CD14-positive monocyte (primary cell): Measurements from ENCODE around the gene SEC24A. TPM values are rescaled to one million over a fixed set of nuclear protein-coding genes. Genes with fewer than 3 reads are reported as not detected.
A peak's percentile ranks its signal among the peaks of the same experiment; 100 is the strongest.
"Not testable (repeated sequence)": the region's sequence is repeated elsewhere in the genome, so short reads cannot be mapped to it uniquely, and the experiment has no call there.

Experiments
- DNase-seq, 3 donors: peaks; one replicate each; pipeline ENCODE4 v3.0.0-alpha.2; 2011 to 2022
- H2AFZ ChIP-seq: 2 replicates; pipeline ENCODE4 v1.6.0; 2012; ENCODE audit warnings: mild to moderate bottlenecking, low read depth, low read length, inconsistent platforms; ENCODE audit not compliant: insufficient read depth, poor library complexity, severe bottlenecking
- H3K27ac ChIP-seq, 2 donors: 1 replicate in 1 of 2; 2 replicates in 1 of 2; pipeline ENCODE4 v1.5.1; 2012 to 2013; ENCODE audit warnings: low read length in 2 of 2, control low read depth in 1 of 2, inconsistent platforms in 1 of 2, low read depth in 1 of 2, mild to moderate bottlenecking in 1 of 2
- H3K27me3 ChIP-seq, 2 donors: one replicate each; pipeline versions ENCODE4 v1.6.0 to v1.6.1; 2011 to 2013; ENCODE audit warnings: low read length in 2 of 2; ENCODE audit not compliant: control insufficient read depth in 2 of 2, insufficient read depth in 2 of 2
- H3K36me3 ChIP-seq, 2 donors: replicated peaks in 1 of 2; 1 replicate in 1 of 2; 2 replicates in 1 of 2; pipeline versions ENCODE4 v1.5.1 to v1.6.1; 2012 to 2013; ENCODE audit warnings: low read length in 2 of 2, control low read depth in 1 of 2, inconsistent platforms in 1 of 2, mild to moderate bottlenecking in 1 of 2; ENCODE audit not compliant: insufficient read depth in 2 of 2, control insufficient read depth in 1 of 2
- H3K4me1 ChIP-seq, 2 donors: 1 replicate in 1 of 2; 2 replicates in 1 of 2; pipeline versions ENCODE4 v1.5.1 to v1.6.1; 2012 to 2013; ENCODE audit warnings: low read length in 2 of 2, control low read depth in 1 of 2, inconsistent platforms in 1 of 2, mild to moderate bottlenecking in 1 of 2, moderate library complexity in 1 of 2; ENCODE audit not compliant: insufficient read depth in 2 of 2, control insufficient read depth in 1 of 2
- H3K4me2 ChIP-seq: replicated peaks from 2 replicates; pipeline ENCODE3; 2012; ENCODE audit warnings: low read length, moderate library complexity, mild to moderate bottlenecking; ENCODE audit not compliant: poor library complexity, severe bottlenecking; ENCODE audit errors: extremely low read depth
- H3K4me3 ChIP-seq, 3 experiments: fragments of 200-600 bp in 1 of 3; sonication (generic) in 1 of 3; replicated peaks in 1 of 3; 1 replicate in 2 of 3; 2 replicates in 1 of 3; pipeline ENCODE4 v1.5.1; 2011 to 2013; ENCODE audit warnings: low read length in 3 of 3, mild to moderate bottlenecking in 3 of 3, control low read depth in 2 of 3, low read depth in 2 of 3, inconsistent platforms in 1 of 3, moderate library complexity in 1 of 3
- H3K79me2 ChIP-seq: 2 replicates; pipeline ENCODE4 v1.6.0; 2012; ENCODE audit warnings: mild to moderate bottlenecking, control low read depth, inconsistent platforms, low read length, moderate library complexity; ENCODE audit not compliant: insufficient read depth
- H3K9ac ChIP-seq: 2 replicates; pipeline ENCODE4 v1.6.0; 2017; ENCODE audit warnings: low read length, mild to moderate bottlenecking; ENCODE audit not compliant: insufficient read depth, poor library complexity, severe bottlenecking
- H3K9me3 ChIP-seq, 2 donors: replicated peaks in 1 of 2; 1 replicate in 1 of 2; 2 replicates in 1 of 2; pipeline versions ENCODE4 v1.5.1 to v1.6.1; 2012 to 2013; ENCODE audit warnings: low read length in 2 of 2, control low read depth in 1 of 2; ENCODE audit not compliant: control insufficient read depth in 1 of 2, insufficient read depth in 1 of 2
- H4K20me1 ChIP-seq: 2 replicates; pipeline ENCODE4 v1.6.0; 2012; ENCODE audit warnings: mild to moderate bottlenecking, low read length, control low read depth, moderate library complexity; ENCODE audit not compliant: insufficient read depth
- H3K27ac Mint-ChIP-seq, 7 donors: one replicate each; pipeline ENCODE4 v1.8.0; 2020; ENCODE audit warnings: mild to moderate bottlenecking in 7 of 7, mixed read lengths in 7 of 7, moderate library complexity in 6 of 7, inconsistent platforms in 2 of 7
- H3K27me3 Mint-ChIP-seq, 3 donors: one replicate each; pipeline ENCODE4 v1.8.0; 2021 to 2022; ENCODE audit warnings: low read depth in 3 of 3, mild to moderate bottlenecking in 3 of 3, mixed read lengths in 3 of 3, moderate library complexity in 3 of 3, inconsistent platforms in 1 of 3
- H3K36me3 Mint-ChIP-seq, 2 donors: one replicate each; pipeline ENCODE4 v1.8.0; 2020; ENCODE audit warnings: mixed read lengths in 2 of 2, inconsistent platforms in 1 of 2, mild to moderate bottlenecking in 1 of 2
- H3K4me1 Mint-ChIP-seq: one replicate; pipeline ENCODE4 v1.8.0; 2020; ENCODE audit warnings: mild to moderate bottlenecking, mixed read lengths
- H3K4me3 Mint-ChIP-seq, 2 donors: one replicate each; pipeline ENCODE4 v1.8.0; 2020; ENCODE audit warnings: mild to moderate bottlenecking in 2 of 2, mixed read lengths in 2 of 2, moderate library complexity in 1 of 2
- H3K9me3 Mint-ChIP-seq, 7 donors: one replicate each; pipeline ENCODE4 v1.8.0; 2020 to 2022; ENCODE audit warnings: mixed read lengths in 7 of 7, mild to moderate bottlenecking in 6 of 7, moderate library complexity in 6 of 7, inconsistent platforms in 2 of 7
- CTCF ChIP-seq: fragments of 200-600 bp; IDR thresholded peaks from one replicate; pipeline ENCODE4 v1.8.0; 2022; ENCODE audit warnings: antibody characterized with exemption, mild to moderate bottlenecking
- WGBS: methylation state at CpG from one replicate; pipeline ENCODE4 v1.1.5; 2013; ENCODE audit warnings: missing lambda C conversion rate; ENCODE audit not compliant: insufficient coverage; 5-methylcytosine and 5-hydroxymethylcytosine counted together
- intact Hi-C, 2 donors: fragments of 100-400 bp; cut with micrococcal nuclease; formaldehyde crosslinking; loops; one replicate each; pipeline versions ENCODE4 v1.15.0 to v1.15.1; 2023
- polyA plus RNA-seq, 3 donors: library from polyadenylated mRNA; depleted of rRNA in 1 of 3; unstranded in 2 of 3; stranded (reverse) in 1 of 3; fragments of 300-500 nt in 2 of 3; fragments of >200 nt in 1 of 3; fragmentation: Illumina TruSeq in 2 of 3; gene quantifications; 1 replicate in 2 of 3; 2 replicates in 1 of 3; pipeline ENCODE4 v1.2.3, GENCODE V29; 2012 to 2021

Gene SEC24A
- polyA plus RNA-seq, 3 donors = 4.9 to 8.5 (median 7.7) TPM

GRCh38 chr5:134662971-134663370 is 14.4 kb downstream of the SEC24A start:
- Histone ChIP-seq H3K27ac (no peak overlapping the region), H3K9ac (no peak overlapping the region), H3K9me3 (no peaks in the 10 kb centered on the region), H3K4me2 (no peak overlapping the region), H2AFZ (no peak overlapping the region), H3K79me2 (peaks cover 75% of the 10 kb centered on the region), H3K4me1 (no peaks in the 10 kb centered on the region), H3K27me3 (no peaks in the 10 kb centered on the region), H4K20me1 (peaks cover 60% of the 10 kb centered on the region), H3K4me3 (no peak overlapping the region), H3K36me3 (peaks cover 40 to 58% of the 10 kb centered on the region in 2 donors)
- peaks cover 26 to 51% of the 10 kb centered on the region in 2 donors for H3K36me3 Mint-ChIP-seq
- H3K27me3 Mint-ChIP-seq = no peaks in the 10 kb centered on the region
- intact Hi-C loops = no loop called here
- TF ChIP-seq CTCF = no peak
- H3K4me3 Mint-ChIP-seq = no peak overlapping the region
- H3K4me1 Mint-ChIP-seq = no peaks in the 10 kb centered on the region
- H3K27ac Mint-ChIP-seq = peak overlapping the region in 2 of 7 donors; percentile 18 to 27
- DNase-seq = no peak
- no peaks in the 10 kb centered on the region for H3K9me3 Mint-ChIP-seq
- WGBS = no CpG with 5 or more reads among the region's 4 CpGs

GRCh38 chr5:134664448-134664847 is 15.9 kb downstream of the SEC24A start:
- Histone ChIP-seq H3K4me1 (no peaks in the 10 kb centered on the region), H2AFZ (no peak overlapping the region), H3K36me3 (peaks cover 45 to 64% of the 10 kb centered on the region in 2 donors), H3K9ac (no peak overlapping the region), H3K4me2 (no peak overlapping the region), H3K9me3 (no peaks in the 10 kb centered on the region), H3K4me3 (no peak overlapping the region), H3K27ac (no peak overlapping the region), H3K27me3 (no peaks in the 10 kb centered on the region), H4K20me1 (peaks cover 51% of the 10 kb centered on the region), H3K79me2 (peaks cover 62% of the 10 kb centered on the region)
- WGBS = no CpG with 5 or more reads among the region's 3 CpGs
- H3K4me1 Mint-ChIP-seq = no peaks in the 10 kb centered on the region
- no peak for DNase-seq
- no peaks in the 10 kb centered on the region for H3K27me3 Mint-ChIP-seq
- H3K36me3 Mint-ChIP-seq = peaks cover 30 to 58% of the 10 kb centered on the region in 2 donors
- H3K27ac Mint-ChIP-seq = no peak overlapping the region
- no peaks in the 10 kb centered on the region for H3K9me3 Mint-ChIP-seq
- intact Hi-C loops = no loop called here
- no peak for TF ChIP-seq CTCF
- no peak overlapping the region for H3K4me3 Mint-ChIP-seq

- H3K9me3 Mint-ChIP-seq, H3K4me3 Mint-ChIP-seq, H3K27ac Mint-ChIP-seq, H3K79me2 ChIP-seq, H3K4me1 ChIP-seq, intact Hi-C loops, H3K27me3 Mint-ChIP-seq, H3K27ac ChIP-seq, H4K20me1 ChIP-seq, H3K4me1 Mint-ChIP-seq, H3K9ac ChIP-seq, H3K4me2 ChIP-seq, H3K9me3 ChIP-seq, H3K4me3 ChIP-seq, H3K27me3 ChIP-seq, DNase-seq, H2AFZ ChIP-seq: not testable (repeated sequence)
- peaks cover 83 to 86% of the 10 kb centered on the region in 2 donors for H3K36me3 ChIP-seq
- H3K36me3 Mint-ChIP-seq = peaks cover 52 to 84% of the 10 kb centered on the region in 2 donors
- no CpG with 5 or more reads among the region's 4 CpGs for WGBS
Observed at GRCh38 chr5:134673546-134673945, 25.0 kb downstream of the SEC24A start.
